ENCODE data around the gene ZNF653.
"Not testable (repeated sequence)": the region's sequence is repeated elsewhere in the genome, so short reads cannot be mapped to it uniquely, and the experiment has no call there.

The ZNF653 gene

GRCh38 chr19:11446271-11446651, 59.4 kb downstream of the ZNF653 start:
- H3K27ac ChIP-seq (ENCODE audit: low read depth, low read length, severe bottlenecking): no peak overlapping the region
- H3K36me3 ChIP-seq (ENCODE audit: control insufficient read depth, insufficient read depth, low read length): peaks cover 90% of the 10 kb centered on the region

GRCh38 chr19:11445141-11445540, 60.5 kb downstream of the ZNF653 start:
- Histone ChIP-seq H3K36me3 (ENCODE audit: control insufficient read depth, insufficient read depth, low read length) (peaks cover 88% of the 10 kb centered on the region), H3K9me3 (ENCODE audit: control insufficient read depth, low read length) (no peaks in the 10 kb centered on the region), H3K4me1 (ENCODE audit: control insufficient read depth, insufficient read depth, low read length, poor library complexity, severe bottlenecking) (no peaks in the 10 kb centered on the region), H3K4me3 (ENCODE audit: extremely low read depth, insufficient read depth, low read length, poor library complexity, severe bottlenecking) (no peak overlapping the region), H3K27ac (ENCODE audit: low read depth, low read length, severe bottlenecking) (no peak overlapping the region)
- WGBS, 2 experiments (ENCODE audit: insufficient coverage in 2 of 2): 97 to 98% methylated on average over 11 to 12 of the region's 13 CpGs

More at GRCh38 chr19:11446271-11446651, 59.4 kb downstream of the ZNF653 start:
- H3K4me1 ChIP-seq (ENCODE audit: control insufficient read depth, insufficient read depth, low read length, poor library complexity, severe bottlenecking): no peaks in the 10 kb centered on the region
- no peak overlapping the region for H3K4me3 ChIP-seq (ENCODE audit: extremely low read depth, insufficient read depth, low read length, poor library complexity, severe bottlenecking)
- no peaks in the 10 kb centered on the region for H3K9me3 ChIP-seq (ENCODE audit: control insufficient read depth, low read length)
- 88 to 94% methylated on average over 9 to 14 of the region's 14 CpGs for WGBS, 2 experiments (ENCODE audit: insufficient coverage in 2 of 2)

GRCh38 chr19:11444059-11444458, 61.6 kb downstream of the ZNF653 start:
- peaks cover 84% of the 10 kb centered on the region for H3K36me3 ChIP-seq (ENCODE audit: control insufficient read depth, insufficient read depth, low read length)
- no peak overlapping the region for H3K4me3 ChIP-seq (ENCODE audit: extremely low read depth, insufficient read depth, low read length, poor library complexity, severe bottlenecking)
- H3K27ac ChIP-seq (ENCODE audit: low read depth, low read length, severe bottlenecking): no peak overlapping the region
- H3K4me1 ChIP-seq (ENCODE audit: control insufficient read depth, insufficient read depth, low read length, poor library complexity, severe bottlenecking): no peaks in the 10 kb centered on the region
- no peaks in the 10 kb centered on the region for H3K9me3 ChIP-seq (ENCODE audit: control insufficient read depth, low read length)
- WGBS, 2 experiments (ENCODE audit: insufficient coverage in 2 of 2): 93 to 97% methylated on average over 3 to 4 of the region's 5 CpGs

- WGBS, 2 experiments (ENCODE audit: insufficient coverage in 2 of 2): 97 to 99% methylated on average over 6 to 8 of the region's 9 CpGs
- Histone ChIP-seq H3K27ac (ENCODE audit: low read depth, low read length, severe bottlenecking) (no peak overlapping the region), H3K4me1 (ENCODE audit: control insufficient read depth, insufficient read depth, low read length, poor library complexity, severe bottlenecking) (no peaks in the 10 kb centered on the region), H3K9me3 (ENCODE audit: control insufficient read depth, low read length) (no peaks in the 10 kb centered on the region), H3K4me3 (ENCODE audit: extremely low read depth, insufficient read depth, low read length, poor library complexity, severe bottlenecking) (no peak overlapping the region), H3K36me3 (ENCODE audit: control insufficient read depth, insufficient read depth, low read length) (peaks cover 61% of the 10 kb centered on the region)
Observed at GRCh38 chr19:11437955-11438354, 67.7 kb downstream of the ZNF653 start.

- Histone ChIP-seq H3K27ac (ENCODE audit: low read depth, low read length, severe bottlenecking) (peak overlapping the region; percentile 92), H3K36me3 (ENCODE audit: control insufficient read depth, insufficient read depth, low read length) (peaks cover 40% of the 10 kb centered on the region), H3K9me3 (ENCODE audit: control insufficient read depth, low read length) (no peaks in the 10 kb centered on the region), H3K4me3 (ENCODE audit: extremely low read depth, insufficient read depth, low read length, poor library complexity, severe bottlenecking) (peak overlapping the region; percentile 92), H3K4me1 (ENCODE audit: control insufficient read depth, insufficient read depth, low read length, poor library complexity, severe bottlenecking) (no peaks in the 10 kb centered on the region)
- WGBS, 2 experiments (ENCODE audit: insufficient coverage in 2 of 2): 0 to 4% methylated on average over 15 to 18 of the region's 21 CpGs
Observed at GRCh38 chr19:11435833-11436313, 69.8 kb downstream of the ZNF653 start.

GRCh38 chr19:11435057-11435832, 70.4 kb downstream of the ZNF653 start, which contains the start of the genes ODAD3 and PRKCSH:
Gene ODAD3 (minus strand): TSS chr19:11435121. CDS start chr19:11435016, 105 bp downstream.
Gene PRKCSH (plus strand): TSS chr19:11435635. CDS start chr19:11436118, 483 bp downstream.
- 1% methylated on average over 42 to 53 of the region's 53 CpGs for WGBS, 2 experiments (ENCODE audit: insufficient coverage in 2 of 2)
- Histone ChIP-seq H3K9me3 (ENCODE audit: control insufficient read depth, low read length) (no peaks in the 10 kb centered on the region), H3K36me3 (ENCODE audit: control insufficient read depth, insufficient read depth, low read length) (peaks cover 36% of the 10 kb centered on the region), H3K4me1 (ENCODE audit: control insufficient read depth, insufficient read depth, low read length, poor library complexity, severe bottlenecking) (no peaks in the 10 kb centered on the region), H3K27ac (ENCODE audit: low read depth, low read length, severe bottlenecking) (peak within 1 kb of the TSS; percentile 92), H3K4me3 (ENCODE audit: extremely low read depth, insufficient read depth, low read length, poor library complexity, severe bottlenecking) (peak within 1 kb of the TSS; percentile 92)

GRCh38 chr19:11434703-11435056, 71.0 kb downstream of the ZNF653 start:
- no peaks in the 10 kb centered on the region for H3K9me3 ChIP-seq (ENCODE audit: control insufficient read depth, low read length)
- no peaks in the 10 kb centered on the region for H3K4me1 ChIP-seq (ENCODE audit: control insufficient read depth, insufficient read depth, low read length, poor library complexity, severe bottlenecking)
- H3K4me3 ChIP-seq (ENCODE audit: extremely low read depth, insufficient read depth, low read length, poor library complexity, severe bottlenecking): peak overlapping the region; percentile 92
- 23 to 28% methylated on average over 4 to 7 of the region's 9 CpGs for WGBS, 2 experiments (ENCODE audit: insufficient coverage in 2 of 2)
- peak overlapping the region; percentile 92 for H3K27ac ChIP-seq (ENCODE audit: low read depth, low read length, severe bottlenecking)
- peaks cover 30% of the 10 kb centered on the region for H3K36me3 ChIP-seq (ENCODE audit: control insufficient read depth, insufficient read depth, low read length)

- not testable (repeated sequence) for H3K4me1 ChIP-seq (ENCODE audit: control insufficient read depth, insufficient read depth, low read length, poor library complexity, severe bottlenecking); H3K4me3 ChIP-seq (ENCODE audit: extremely low read depth, insufficient read depth, low read length, poor library complexity, severe bottlenecking); H3K9me3 ChIP-seq (ENCODE audit: control insufficient read depth, low read length); H3K27ac ChIP-seq (ENCODE audit: low read depth, low read length, severe bottlenecking)
- H3K36me3 ChIP-seq (ENCODE audit: control insufficient read depth, insufficient read depth, low read length): peaks cover 23% of the 10 kb centered on the region
- 92 to 100% methylated on average over 2 to 3 of the region's 3 CpGs for WGBS, 2 experiments (ENCODE audit: insufficient coverage in 2 of 2)
Observed at GRCh38 chr19:11433526-11433925, 72.1 kb downstream of the ZNF653 start.
